ENCODE data around the gene AFF3. TPM values are rescaled to one million over a fixed set of nuclear protein-coding genes. Genes with fewer than 3 reads are reported as not detected.

AFF3 gene
- total and polyA plus RNA-seq, 2 of the 4 experiments (the other 2 are of a cell fraction): 12.9 to 14.3 TPM

DNA sequence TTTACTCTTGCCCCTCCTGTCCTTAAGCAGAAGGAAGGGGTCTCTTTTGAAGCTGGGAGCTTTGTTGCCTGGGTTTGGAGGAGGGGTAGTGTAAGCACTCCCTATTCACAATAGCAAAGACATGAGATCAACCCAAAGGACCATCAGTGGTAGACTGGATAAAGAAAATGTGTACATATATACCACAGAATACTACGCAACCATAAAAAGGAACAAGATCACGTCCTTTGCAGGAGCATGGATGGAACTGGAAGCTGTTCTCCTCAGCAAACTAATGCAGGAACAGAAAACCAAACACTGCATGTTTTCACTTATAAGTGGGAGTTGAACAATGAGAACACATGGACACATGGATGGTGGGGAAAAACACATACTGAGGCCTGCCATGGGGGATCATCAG lies 371.5 kb downstream of the AFF3 start:
- H4K8ac ChIP-seq (ENCODE audit: low read depth in 2 of 2, low read length in 2 of 2): no peak overlapping the region
- CTCF ChIA-PET: interaction anchor here (0.7 kb wide), 1 partner anchor 23 kb away, joined by 3 read pairs; no protein-coding TSS in a partner anchor
- in situ Hi-C loops (cut with MboI; ENCODE audit: low sequenced_read_pairs): no loop called here

More for the DNA sequence above, 371.5 kb downstream of the AFF3 start:
- no peak overlapping the region for H2AFZ ChIP-seq (replicated peaks; ENCODE audit: low read length, poor library complexity)
- H4K91ac ChIP-seq (ENCODE audit: insufficient read depth, low read depth, low read length): no peak overlapping the region
- H3K4me1 ChIP-seq (ENCODE audit: control insufficient read depth, insufficient read depth, low read length): peaks cover 2% of the 10 kb centered on the region; the same call in 1 of the 2 replicates
- H3K9ac ChIP-seq (ENCODE audit: low read depth, low read length): no peak overlapping the region
- no peak overlapping the region for H2BK15ac ChIP-seq (ENCODE audit: low read depth, low read length)
- no peak overlapping the region for H2BK5ac ChIP-seq (ENCODE audit: low read depth, low read length, poor library complexity, severe bottlenecking)
- H3K4me3 ChIP-seq (ENCODE audit: insufficient read depth, low read depth, low read length): no peak overlapping the region
- WGBS, 2 experiments (ENCODE audit: extremely low coverage in 2 of 2, insufficient read length in 1 of 2): no CpG with 5 or more reads among the region's 2 CpGs
- no peak overlapping the region for H2AK5ac ChIP-seq (ENCODE audit: low read depth, low read length)
- no peaks in the 10 kb centered on the region for H3K36me3 ChIP-seq (ENCODE audit: control insufficient read depth, insufficient read depth, low read length)
- no peak overlapping the region for H2BK20ac ChIP-seq (ENCODE audit: low read depth, low read length)
- ATAC-seq (ENCODE audit: low read depth): no peak
- H2BK120ac ChIP-seq (ENCODE audit: low read depth, low read length): no peak overlapping the region
- no peak overlapping the region for H3K18ac ChIP-seq (ENCODE audit: low read depth, low read length)
- no peak overlapping the region for H4K5ac ChIP-seq (ENCODE audit: low read depth, low read length)
- TF ChIP-seq MXI1 (IDR thresholded peaks at IDR 0.05; ENCODE audit: borderline replicate concordance, low read depth, low read length): no peak
- TF ChIP-seq, protein P1, sequence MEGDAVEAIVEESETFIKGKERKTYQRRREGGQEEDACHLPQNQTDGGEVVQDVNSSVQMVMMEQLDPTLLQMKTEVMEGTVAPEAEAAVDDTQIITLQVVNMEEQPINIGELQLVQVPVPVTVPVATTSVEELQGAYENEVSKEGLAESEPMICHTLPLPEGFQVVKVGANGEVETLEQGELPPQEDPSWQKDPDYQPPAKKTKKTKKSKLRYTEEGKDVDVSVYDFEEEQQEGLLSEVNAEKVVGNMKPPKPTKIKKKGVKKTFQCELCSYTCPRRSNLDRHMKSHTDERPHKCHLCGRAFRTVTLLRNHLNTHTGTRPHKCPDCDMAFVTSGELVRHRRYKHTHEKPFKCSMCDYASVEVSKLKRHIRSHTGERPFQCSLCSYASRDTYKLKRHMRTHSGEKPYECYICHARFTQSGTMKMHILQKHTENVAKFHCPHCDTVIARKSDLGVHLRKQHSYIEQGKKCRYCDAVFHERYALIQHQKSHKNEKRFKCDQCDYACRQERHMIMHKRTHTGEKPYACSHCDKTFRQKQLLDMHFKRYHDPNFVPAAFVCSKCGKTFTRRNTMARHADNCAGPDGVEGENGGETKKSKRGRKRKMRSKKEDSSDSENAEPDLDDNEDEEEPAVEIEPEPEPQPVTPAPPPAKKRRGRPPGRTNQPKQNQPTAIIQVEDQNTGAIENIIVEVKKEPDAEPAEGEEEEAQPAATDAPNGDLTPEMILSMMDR (conservative IDR thresholded peaks at IDR 0.05; ENCODE audit: low read depth, low read length): no peak
- no peak for TF ChIP-seq RFX5 (IDR thresholded peaks at IDR 0.05; ENCODE audit: low read depth, low read length)
- H3K23ac ChIP-seq (ENCODE audit: low read depth, low read length): no peak overlapping the region
- POLR2A ChIA-PET (ENCODE audit: unreplicated experiment): no interaction called here
- no peak overlapping the region for H3K4me2 ChIP-seq (ENCODE audit: low read depth, low read length)
- peaks cover 5% of the 10 kb centered on the region; the same call in 1 of the 2 replicates for H3K9me1 ChIP-seq (ENCODE audit: insufficient read depth, low read length)
- no peak for DNase-seq
- no peak overlapping the region for H3K27ac ChIP-seq (ENCODE audit: insufficient read depth, low read length)
- intact Hi-C loops (cut with micrococcal nuclease): no loop called here
- BruUV-seq (replicated peaks): no TSS peak
- dilution Hi-C loops (cut with HindIII; ENCODE audit: low sequenced_read_pairs, unreplicated experiment): no loop called here
- no peaks in the 10 kb centered on the region for H3K9me3 ChIP-seq (ENCODE audit: control insufficient read depth, insufficient read depth, low read length)
- H3K79me1 ChIP-seq (ENCODE audit: low read depth in 1 of 2, low read length in 2 of 2): peaks cover 8 to 20% of the 10 kb centered on the region in 2 experiments; a peak in 3 of 4 replicates
- H3K4ac ChIP-seq (ENCODE audit: low read depth, low read length): no peak overlapping the region
- no peaks in the 10 kb centered on the region for H4K20me1 ChIP-seq (ENCODE audit: insufficient read depth, low read length)
- no peak overlapping the region for H3K14ac ChIP-seq (replicated peaks; ENCODE audit: low read depth, low read length)
- H3K56ac ChIP-seq (ENCODE audit: extremely low read depth, insufficient read depth, low read length): no peak overlapping the region
- H2AK9ac ChIP-seq (replicated peaks; ENCODE audit: low read depth, low read length, poor library complexity): no peak overlapping the region
- H3K27me3 ChIP-seq (ENCODE audit: control insufficient read depth, insufficient read depth, low read length): no peaks in the 10 kb centered on the region

Data from IMR-90 (cell line).